Umbilical cord (tissue), 2 donors: Measurements from ENCODE around the gene ZBTB49. TPM values are rescaled to one million over a fixed set of nuclear protein-coding genes. Genes with fewer than 3 reads are reported as not detected.

Source experiments
- DNase-seq: peaks from one replicate; pipeline ENCODE4 v3.0.0-alpha.2; 2015; ENCODE audit warnings: low spot score
- total RNA-seq: library from RNA; depleted of rRNA; stranded (reverse); fragments of >200 nt; gene quantifications from one replicate; pipeline ENCODE4 v1.2.3, GENCODE V29; 2014; ENCODE audit warnings: low replicate concordance; ENCODE audit not compliant: insufficient read depth

Gene ZBTB49
- total RNA-seq, 1 donor from 2014 or later = 2.9 TPM

GRCh38 chr4:4277531-4277930, 12.5 kb upstream of the ZBTB49 start:
- DNase-seq = no peak

DNA sequence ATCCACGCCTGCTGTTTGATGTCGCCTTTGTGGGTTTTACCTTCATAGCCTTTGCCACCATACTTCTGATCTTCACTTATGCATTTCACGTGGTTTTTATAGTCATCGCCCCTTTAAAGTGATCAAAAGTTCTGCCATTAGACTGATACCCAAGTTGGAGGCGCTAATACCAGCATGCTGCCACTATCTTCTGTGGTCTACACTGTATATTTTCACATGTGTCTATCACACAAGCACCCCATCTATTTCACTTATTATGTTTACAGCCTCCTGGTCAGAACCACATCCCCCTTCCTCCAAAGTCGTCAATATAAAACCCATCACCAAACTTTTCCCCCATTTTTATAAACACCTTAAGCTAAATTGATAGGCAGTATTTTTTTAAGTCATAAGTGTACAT, 8.3 kb upstream of the ZBTB49 start:
- DNase-seq = no peak

- DNase-seq = no peak
Observed at GRCh38 chr4:4284827-4285618, 5.0 kb upstream of the ZBTB49 start.

DNA sequence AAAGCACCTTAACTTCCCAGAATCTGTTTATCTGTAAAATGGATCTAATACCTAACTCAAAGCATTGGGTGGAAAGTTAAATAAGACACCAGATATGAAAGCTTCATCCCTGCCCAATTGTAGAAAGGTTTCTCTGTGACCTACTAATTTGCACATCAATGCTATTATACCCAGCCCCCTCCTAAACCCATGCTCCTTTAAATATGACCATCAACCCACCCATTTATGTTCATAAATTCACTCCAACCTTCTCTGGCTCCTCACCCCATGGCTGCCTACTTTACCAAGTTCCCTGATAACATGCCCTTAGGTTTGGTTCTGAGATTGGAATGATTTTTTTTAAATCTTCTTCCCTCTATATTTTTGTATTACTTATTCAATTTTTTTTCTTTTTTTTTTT, 2.0 kb upstream of the ZBTB49 start:
- no peak for DNase-seq

GRCh38 chr4:4289055-4289454, 996 bp upstream of the ZBTB49 start:
- no peak for DNase-seq

GRCh38 chr4:4289597-4289940, 482 bp upstream of the ZBTB49 start:
- DNase-seq = no peak

GRCh38 chr4:4293279-4293678, 3.2 kb downstream of the ZBTB49 start:
- no peak for DNase-seq

DNA sequence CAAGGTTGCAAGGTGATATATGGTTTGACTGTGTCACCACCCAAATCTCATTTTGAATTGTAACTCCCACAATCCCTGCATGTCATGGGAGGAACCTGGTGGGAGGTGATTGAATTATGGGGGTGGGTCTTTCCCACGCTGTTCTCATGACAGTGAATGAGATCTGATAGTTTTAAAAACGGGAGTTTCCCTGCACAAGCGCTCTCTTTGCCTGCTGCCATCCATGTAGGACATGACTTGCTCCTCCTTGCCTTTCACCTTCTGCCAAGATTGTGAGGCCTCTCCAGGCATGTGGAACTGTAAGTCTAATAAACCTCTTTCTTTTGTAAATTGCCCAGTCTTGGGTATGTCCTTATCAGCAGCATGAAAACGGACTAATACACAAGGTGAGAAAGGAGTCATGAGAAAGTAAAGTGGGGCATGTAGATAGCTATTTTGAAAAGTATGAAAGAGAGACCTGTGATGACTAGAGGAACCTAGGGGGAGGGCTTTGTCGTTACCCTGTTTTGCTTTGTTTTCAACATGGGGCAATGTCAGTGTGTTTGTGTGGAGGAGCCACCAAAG, 6.3 kb downstream of the ZBTB49 start:
- no peak for DNase-seq

DNA sequence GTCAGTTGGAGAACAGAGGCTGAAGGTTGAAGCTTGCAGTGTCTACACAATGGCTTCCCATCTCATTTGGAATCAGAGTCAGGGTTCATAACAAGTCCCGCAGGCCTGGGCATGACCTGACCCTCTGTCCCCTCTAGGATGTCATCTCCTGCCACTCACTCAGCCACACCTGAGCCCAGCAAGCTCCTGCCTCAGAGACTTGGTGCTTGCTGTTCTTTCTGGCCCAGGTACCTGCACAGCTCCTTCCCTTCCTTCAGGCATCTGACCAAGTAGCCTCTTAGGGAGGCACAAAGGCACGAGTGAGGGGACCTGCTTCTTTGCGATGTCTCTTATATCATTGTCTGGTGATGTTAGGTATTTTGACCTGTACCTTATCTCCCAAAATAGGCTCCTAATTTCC, 9.0 kb downstream of the ZBTB49 start:
- no peak for DNase-seq

GRCh38 chr4:4302001-4302400, 11.9 kb downstream of the ZBTB49 start:
- DNase-seq = no peak

DNA sequence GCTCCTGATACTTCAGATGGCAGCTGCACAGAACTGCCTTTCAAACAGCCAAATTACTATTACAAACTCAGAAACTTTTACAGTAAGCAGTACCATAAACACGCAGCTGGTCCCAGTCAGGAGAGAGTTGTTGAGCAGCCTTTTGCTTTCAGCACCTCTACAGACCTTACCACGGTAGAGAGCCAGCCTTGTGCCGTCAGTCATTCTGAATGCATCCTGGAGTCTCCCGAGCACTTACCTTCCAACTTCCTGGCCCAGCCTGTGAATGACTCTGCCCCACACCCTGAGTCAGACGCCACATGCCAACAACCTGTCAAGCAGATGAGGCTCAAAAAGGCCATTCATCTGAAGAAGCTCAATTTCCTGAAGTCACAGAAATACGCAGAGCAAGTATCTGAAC, 12.4 kb downstream of the ZBTB49 start:
- no peak for DNase-seq

GRCh38 chr4:4306920-4307319, 16.9 kb downstream of the ZBTB49 start:
- DNase-seq = no peak

DNA sequence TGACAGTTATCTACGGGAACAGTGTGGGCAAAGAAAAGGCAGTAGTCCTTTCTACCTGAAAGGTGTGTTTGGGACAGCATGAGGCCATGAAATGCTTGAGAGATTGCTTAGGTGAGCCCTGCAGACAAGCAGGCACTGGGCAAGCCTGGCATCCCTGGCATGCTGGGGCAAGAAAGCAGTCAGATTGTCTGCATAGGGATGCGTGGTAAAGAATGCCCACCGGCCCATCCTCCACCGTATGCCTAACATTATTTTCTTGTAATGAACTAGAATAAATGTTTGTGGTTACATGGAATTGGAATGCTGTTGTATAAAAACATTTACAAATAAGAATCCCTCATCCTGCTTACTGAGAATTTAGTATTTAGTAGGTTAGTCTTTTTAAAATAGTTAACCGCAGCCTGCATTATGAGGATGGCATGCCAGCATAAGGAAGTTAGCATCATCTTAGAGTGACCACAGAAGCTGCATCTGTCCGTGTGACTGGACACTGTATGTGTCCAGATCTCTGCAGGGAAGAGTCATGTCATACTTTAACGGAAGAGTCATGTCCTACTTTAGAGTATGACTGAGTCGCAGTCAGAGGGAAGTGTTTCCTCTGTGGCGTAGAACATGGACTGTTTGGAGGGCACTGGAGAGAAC, 18.9 kb downstream of the ZBTB49 start:
- DNase-seq = no peak

DNA sequence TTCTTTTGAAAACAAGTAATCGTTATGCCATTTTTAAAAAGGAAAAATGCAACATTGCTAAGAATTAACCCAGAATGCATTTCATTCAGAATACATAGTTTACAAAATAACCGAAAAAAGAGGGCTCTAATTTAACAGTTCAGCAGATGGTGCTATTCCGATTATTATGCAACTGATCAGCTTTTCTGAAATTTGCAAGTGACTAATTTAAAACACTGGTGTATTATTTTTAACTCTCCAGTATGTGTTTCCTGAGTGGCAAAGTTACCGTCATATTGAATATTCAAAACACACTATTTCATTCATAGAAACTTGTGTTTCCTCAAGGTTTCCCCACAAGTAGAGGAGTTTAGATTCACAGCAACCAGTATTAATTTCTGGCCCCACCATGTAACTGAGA, 21.1 kb downstream of the ZBTB49 start:
- DNase-seq = no peak

DNA sequence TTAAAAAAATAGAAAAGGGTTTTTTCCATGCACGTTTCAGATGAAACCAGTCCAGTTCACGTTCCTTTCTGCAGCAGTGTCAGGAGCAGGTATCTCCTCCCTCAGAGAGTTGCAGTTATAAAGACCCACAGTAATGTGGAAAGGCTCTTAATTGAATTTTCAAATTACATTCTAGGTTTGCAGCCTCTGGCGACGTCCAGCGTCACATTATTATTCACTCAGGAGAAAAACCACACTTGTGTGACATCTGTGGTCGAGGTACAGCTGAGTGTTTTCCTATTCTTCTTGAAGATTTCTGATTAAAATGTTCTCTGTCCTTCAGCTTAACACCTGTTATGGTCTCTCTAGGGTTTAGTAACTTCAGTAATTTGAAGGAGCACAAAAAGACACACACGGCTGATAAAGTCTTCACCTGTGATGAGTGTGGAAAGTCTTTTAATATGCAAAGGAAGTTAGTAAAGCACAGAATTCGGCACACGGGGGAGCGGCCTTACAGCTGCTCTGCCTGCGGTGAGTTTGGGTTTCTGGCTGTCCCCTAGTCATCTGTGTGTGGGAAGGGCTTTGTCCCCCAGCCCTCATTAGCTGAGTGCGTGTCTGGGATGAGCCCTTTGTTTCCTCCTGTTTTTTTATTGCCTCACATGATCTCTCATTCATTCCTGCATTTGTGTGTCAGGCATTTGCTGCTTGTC, 25.6 kb downstream of the ZBTB49 start:
- DNase-seq = no peak

DNA sequence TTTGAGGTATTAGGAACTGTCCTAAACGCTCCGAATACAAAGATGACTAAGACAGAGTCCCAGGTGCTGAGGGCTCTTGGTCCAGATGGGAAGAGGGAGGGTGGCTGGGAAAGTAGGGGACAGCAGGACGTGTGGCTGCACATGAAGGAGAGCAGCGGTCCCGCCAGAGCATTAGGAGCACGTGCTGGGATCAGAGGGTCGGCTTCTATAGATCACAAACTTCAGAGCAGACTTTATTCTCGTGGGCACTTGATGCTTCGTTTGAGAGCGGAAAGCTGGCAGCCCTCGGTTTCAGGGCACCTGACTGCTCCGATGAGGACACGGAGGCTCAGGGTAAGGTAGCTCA, 26.1 kb downstream of the ZBTB49 start:
- DNase-seq = no peak

- DNase-seq = no peak
Observed at GRCh38 chr4:4317496-4318232, 27.6 kb downstream of the ZBTB49 start.

DNA sequence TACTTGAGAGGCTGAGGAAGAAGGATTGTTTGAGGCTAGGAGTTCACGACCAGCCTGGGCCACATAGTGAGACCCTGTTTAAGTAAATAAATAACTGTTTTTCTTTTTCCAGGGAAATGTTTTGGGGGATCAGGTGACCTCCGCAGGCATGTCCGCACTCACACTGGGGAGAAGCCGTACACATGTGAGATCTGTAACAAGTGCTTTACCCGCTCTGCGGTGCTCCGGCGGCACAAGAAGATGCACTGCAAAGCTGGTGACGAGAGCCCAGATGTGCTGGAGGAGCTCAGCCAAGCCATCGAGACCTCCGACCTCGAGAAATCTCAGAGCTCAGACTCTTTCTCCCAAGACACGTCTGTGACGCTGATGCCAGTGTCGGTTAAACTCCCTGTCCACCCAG, 30.5 kb downstream of the ZBTB49 start:
- DNase-seq = no peak

DNA sequence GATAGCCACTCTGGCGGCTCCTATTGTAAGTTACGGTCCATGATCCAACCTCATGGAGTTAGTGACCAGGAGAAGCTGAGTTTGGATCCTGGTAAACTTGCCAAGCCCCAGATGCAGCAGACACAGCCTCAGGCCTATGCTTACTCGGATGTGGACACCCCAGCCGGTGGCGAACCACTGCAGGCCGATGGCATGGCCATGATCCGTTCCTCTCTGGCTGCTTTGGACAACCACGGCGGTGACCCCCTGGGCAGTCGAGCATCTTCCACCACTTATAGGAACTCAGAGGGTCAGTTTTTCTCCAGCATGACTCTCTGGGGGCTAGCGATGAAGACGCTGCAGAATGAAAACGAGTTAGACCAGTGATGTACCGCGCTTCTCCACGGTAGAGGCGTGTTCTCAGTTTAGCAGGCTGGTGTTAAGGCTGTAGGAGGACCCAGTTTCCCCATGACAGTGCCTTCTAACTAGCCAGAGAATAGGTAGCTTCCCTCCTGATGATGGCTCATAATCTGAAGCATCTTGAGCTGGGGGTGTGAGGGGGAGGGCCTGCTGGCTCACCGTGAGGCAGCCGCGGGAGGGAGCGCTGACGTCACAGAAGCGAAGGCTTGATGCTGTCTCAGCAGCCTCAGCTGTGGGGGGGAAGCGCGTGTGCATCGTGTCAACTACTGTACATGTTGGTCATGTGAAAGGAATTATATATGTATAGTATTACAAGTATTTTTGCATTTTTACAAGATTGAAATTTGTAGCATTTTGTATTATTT, 31.1 kb downstream of the ZBTB49 start:
- no peak for DNase-seq

GRCh38 chr4:4321951-4322688, 32.1 kb downstream of the ZBTB49 start:
- no peak for DNase-seq
